Fibroblast of gingiva (primary cell): ENCODE measurements around the gene ATP8B2.
"Not testable (repeated sequence)": the region's sequence is repeated elsewhere in the genome, so short reads cannot be mapped to it uniquely, and the experiment has no call there.

ENCODE experiments used
- DNase-seq: peaks from one replicate; pipeline ENCODE4 v3.0.0-alpha.2; 2011; ENCODE audit warnings: low read depth

ATP8B2 gene

GRCh38 chr1:154324669-154325582, at the start of gene ATP8B2:
ATP8B2 (plus strand) TSS chr1:154325525; CDS start chr1:154328142, 2,617 bp downstream.
- DNase-seq: peak; percentile 62

- DNase-seq: no peak
Observed at GRCh38 chr1:154276797-154277196, 48.5 kb upstream of the ATP8B2 start.

GRCh38 chr1:154287591-154287990, 37.7 kb upstream of the ATP8B2 start:
- not testable (repeated sequence) for DNase-seq

- no peak for DNase-seq
Observed at GRCh38 chr1:154288661-154289060, 36.7 kb upstream of the ATP8B2 start.

- DNase-seq: no peak
Observed at GRCh38 chr1:154290921-154291320, 34.4 kb upstream of the ATP8B2 start.

GRCh38 chr1:154295408-154296235, 29.7 kb upstream of the ATP8B2 start:
- no peak for DNase-seq

- DNase-seq: no peak
Observed at GRCh38 chr1:154301582-154301981, 23.7 kb upstream of the ATP8B2 start.

- DNase-seq: no peak
Observed at GRCh38 chr1:154304664-154305337, 20.5 kb upstream of the ATP8B2 start.

- DNase-seq: peak; percentile 25
Observed at GRCh38 chr1:154306151-154306550, 19.2 kb upstream of the ATP8B2 start.

- DNase-seq: not testable (repeated sequence)
Observed at GRCh38 chr1:154307670-154308270, 17.6 kb upstream of the ATP8B2 start.

GRCh38 chr1:154309136-154309535, 16.2 kb upstream of the ATP8B2 start:
- not testable (repeated sequence) for DNase-seq

GRCh38 chr1:154312229-154313065, 12.9 kb upstream of the ATP8B2 start:
- DNase-seq: not testable (repeated sequence)

GRCh38 chr1:154313066-154313356, 12.3 kb upstream of the ATP8B2 start:
- DNase-seq: no peak

GRCh38 chr1:154314226-154314625, 11.1 kb upstream of the ATP8B2 start:
- not testable (repeated sequence) for DNase-seq

GRCh38 chr1:154316704-154317103, 8.6 kb upstream of the ATP8B2 start:
- DNase-seq: no peak

- no peak for DNase-seq
Observed at GRCh38 chr1:154318386-154318785, 6.9 kb upstream of the ATP8B2 start.

GRCh38 chr1:154320882-154321608, 4.3 kb upstream of the ATP8B2 start, which contains the start of gene AQP10:
AQP10 (plus strand) TSS chr1:154321093; CDS start chr1:154321156, 63 bp downstream.
- DNase-seq: no peak

- not testable (repeated sequence) for DNase-seq
Observed at GRCh38 chr1:154321609-154321934, 3.8 kb upstream of the ATP8B2 start.

- DNase-seq: no peak
Observed at GRCh38 chr1:154323493-154323892, 1.8 kb upstream of the ATP8B2 start.

- DNase-seq: no peak
Observed at GRCh38 chr1:154324241-154324640, 1.1 kb upstream of the ATP8B2 start.
